ES-I3 (cell line): Measurements from ENCODE around the gene CCDC116.
A peak's percentile ranks its signal among the peaks of the same experiment; 100 is the strongest.
"Not testable (repeated sequence)": the region's sequence is repeated elsewhere in the genome, so short reads cannot be mapped to it uniquely, and the experiment has no call there.

Experiments used
- H3K36me3 ChIP-seq: 2 replicates; pipeline ENCODE4 v1.6.1; 2013; ENCODE audit warnings: mild to moderate bottlenecking, low read length, control low read depth, moderate library complexity; ENCODE audit not compliant: insufficient read depth
- H3K4me1 ChIP-seq: 2 replicates; pipeline ENCODE4 v1.6.1; 2013; ENCODE audit warnings: mild to moderate bottlenecking, control low read depth, low read length; ENCODE audit not compliant: insufficient read depth
- H3K9ac ChIP-seq: 2 replicates; pipeline ENCODE4 v1.6.1; 2013; ENCODE audit warnings: low read depth, mild to moderate bottlenecking, low read length, moderate library complexity
- H3K9me3 ChIP-seq: 2 replicates; pipeline ENCODE4 v1.6.1; 2013; ENCODE audit warnings: mild to moderate bottlenecking, low read length, moderate library complexity; ENCODE audit not compliant: control insufficient read depth, insufficient read depth

CCDC116 gene

GRCh38 chr22:21634844-21635243 lies 2.3 kb downstream of the CCDC116 start:
- H3K4me1 ChIP-seq: no peaks in the 10 kb centered on the region
- H3K36me3 ChIP-seq: no peaks in the 10 kb centered on the region

GRCh38 chr22:21635771-21636510 lies 3.4 kb downstream of the CCDC116 start:
- H3K9ac ChIP-seq: no peak overlapping the region
- H3K9me3 ChIP-seq: no peaks in the 10 kb centered on the region
- no peaks in the 10 kb centered on the region for H3K36me3 ChIP-seq
- no peaks in the 10 kb centered on the region for H3K4me1 ChIP-seq

More at GRCh38 chr22:21634844-21635243, 2.3 kb downstream of the CCDC116 start:
- Histone ChIP-seq H3K9ac (no peak overlapping the region), H3K9me3 (no peaks in the 10 kb centered on the region)

GRCh38 chr22:21636629-21637218 lies 4.2 kb downstream of the CCDC116 start:
- H3K36me3 ChIP-seq: no peaks in the 10 kb centered on the region
- H3K9me3 ChIP-seq: no peaks in the 10 kb centered on the region
- no peak overlapping the region for H3K9ac ChIP-seq
- no peaks in the 10 kb centered on the region for H3K4me1 ChIP-seq

- not testable (repeated sequence) for H3K36me3 ChIP-seq, H3K9me3 ChIP-seq, H3K4me1 ChIP-seq, H3K9ac ChIP-seq
These were observed 4.9 kb downstream of the CCDC116 start for GRCh38 chr22:21637450-21637849.

GRCh38 chr22:21639359-21639758 lies 6.8 kb downstream of the CCDC116 start:
- no peaks in the 10 kb centered on the region for H3K4me1 ChIP-seq
- H3K9ac ChIP-seq: no peak overlapping the region
- no peaks in the 10 kb centered on the region for H3K9me3 ChIP-seq
- no peaks in the 10 kb centered on the region for H3K36me3 ChIP-seq

GRCh38 chr22:21640810-21641209 lies 8.2 kb downstream of the CCDC116 start:
- Histone ChIP-seq H3K4me1 (no peaks in the 10 kb centered on the region), H3K9me3 (no peaks in the 10 kb centered on the region), H3K36me3 (no peaks in the 10 kb centered on the region), H3K9ac (no peak overlapping the region)

GRCh38 chr22:21641417-21641788 lies 8.8 kb downstream of the CCDC116 start:
- no peaks in the 10 kb centered on the region for H3K9me3 ChIP-seq
- H3K36me3 ChIP-seq: no peaks in the 10 kb centered on the region
- H3K9ac ChIP-seq: peak overlapping the region; percentile 73
- H3K4me1 ChIP-seq: no peaks in the 10 kb centered on the region

- no peaks in the 10 kb centered on the region for H3K4me1 ChIP-seq
- H3K9ac ChIP-seq: peak within 1 kb of the TSS; percentile 78
- H3K9me3 ChIP-seq: no peaks in the 10 kb centered on the region
- H3K36me3 ChIP-seq: no peaks in the 10 kb centered on the region
These were observed 9.4 kb downstream of the CCDC116 start, which contains the start of gene SDF2L1 for GRCh38 chr22:21641789-21642583. SDF2L1 (plus strand) TSS chr22:21642302; CDS start chr22:21642337, 35 bp downstream.

- Histone ChIP-seq H3K9ac (peak overlapping the region; percentile 78), H3K4me1 (no peaks in the 10 kb centered on the region), H3K36me3 (no peaks in the 10 kb centered on the region), H3K9me3 (no peaks in the 10 kb centered on the region)
These were observed 10.3 kb downstream of the CCDC116 start for GRCh38 chr22:21642584-21643448.

GRCh38 chr22:21643533-21644357 lies 11.2 kb downstream of the CCDC116 start:
- H3K9ac ChIP-seq: 0 out of 2 replicates have a peak overlapping the region, but pooled peaks have one; percentile 78
- no peaks in the 10 kb centered on the region for H3K4me1 ChIP-seq
- no peaks in the 10 kb centered on the region for H3K9me3 ChIP-seq
- no peaks in the 10 kb centered on the region for H3K36me3 ChIP-seq

- not testable (repeated sequence) for H3K4me1 ChIP-seq, H3K9ac ChIP-seq, H3K9me3 ChIP-seq, H3K36me3 ChIP-seq
These were observed 13.0 kb downstream of the CCDC116 start for GRCh38 chr22:21645513-21645912.

GRCh38 chr22:21646608-21647590 lies 14.3 kb downstream of the CCDC116 start:
- Histone ChIP-seq H3K9ac (no peak overlapping the region), H3K9me3 (no peaks in the 10 kb centered on the region), H3K36me3 (no peaks in the 10 kb centered on the region), H3K4me1 (no peaks in the 10 kb centered on the region)
